ENCODE measurements around the gene CSAG2. TPM values are rescaled to one million over a fixed set of nuclear protein-coding genes. Genes with fewer than 3 reads are reported as not detected.
"Not testable (repeated sequence)": the region's sequence is repeated elsewhere in the genome, so short reads cannot be mapped to it uniquely, and the experiment has no call there.

Gene CSAG2
- not detected for total RNA-seq

- ATAC-seq: not testable (repeated sequence)
Observed at GRCh38 chrX:152709173-152709572, at the start of gene CSAG2. Gene CSAG2 (minus strand): TSS chrX:152709273. CDS start chrX:152709112, 161 bp downstream.

DNA sequence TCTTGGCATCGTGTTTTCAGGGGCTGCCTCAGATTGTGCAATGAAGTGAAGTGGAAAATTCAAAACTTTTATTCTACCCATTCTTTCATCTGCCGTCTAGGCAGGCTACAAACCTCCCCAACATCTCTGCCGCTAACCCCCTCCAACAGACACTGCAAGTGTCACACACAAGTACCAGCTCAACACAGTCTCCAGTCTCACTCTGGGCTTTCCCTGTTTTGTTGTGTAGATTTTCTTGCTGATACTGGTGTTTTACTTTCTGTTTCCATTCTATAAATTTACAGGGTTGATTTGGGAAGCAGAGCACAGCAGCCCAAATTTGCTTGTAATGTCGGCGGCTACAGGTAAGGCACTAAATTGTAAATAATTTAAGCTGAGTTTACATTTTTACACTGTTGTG, 45.8 kb upstream of the CSAG2 start:
- not testable (repeated sequence) for ATAC-seq

DNA sequence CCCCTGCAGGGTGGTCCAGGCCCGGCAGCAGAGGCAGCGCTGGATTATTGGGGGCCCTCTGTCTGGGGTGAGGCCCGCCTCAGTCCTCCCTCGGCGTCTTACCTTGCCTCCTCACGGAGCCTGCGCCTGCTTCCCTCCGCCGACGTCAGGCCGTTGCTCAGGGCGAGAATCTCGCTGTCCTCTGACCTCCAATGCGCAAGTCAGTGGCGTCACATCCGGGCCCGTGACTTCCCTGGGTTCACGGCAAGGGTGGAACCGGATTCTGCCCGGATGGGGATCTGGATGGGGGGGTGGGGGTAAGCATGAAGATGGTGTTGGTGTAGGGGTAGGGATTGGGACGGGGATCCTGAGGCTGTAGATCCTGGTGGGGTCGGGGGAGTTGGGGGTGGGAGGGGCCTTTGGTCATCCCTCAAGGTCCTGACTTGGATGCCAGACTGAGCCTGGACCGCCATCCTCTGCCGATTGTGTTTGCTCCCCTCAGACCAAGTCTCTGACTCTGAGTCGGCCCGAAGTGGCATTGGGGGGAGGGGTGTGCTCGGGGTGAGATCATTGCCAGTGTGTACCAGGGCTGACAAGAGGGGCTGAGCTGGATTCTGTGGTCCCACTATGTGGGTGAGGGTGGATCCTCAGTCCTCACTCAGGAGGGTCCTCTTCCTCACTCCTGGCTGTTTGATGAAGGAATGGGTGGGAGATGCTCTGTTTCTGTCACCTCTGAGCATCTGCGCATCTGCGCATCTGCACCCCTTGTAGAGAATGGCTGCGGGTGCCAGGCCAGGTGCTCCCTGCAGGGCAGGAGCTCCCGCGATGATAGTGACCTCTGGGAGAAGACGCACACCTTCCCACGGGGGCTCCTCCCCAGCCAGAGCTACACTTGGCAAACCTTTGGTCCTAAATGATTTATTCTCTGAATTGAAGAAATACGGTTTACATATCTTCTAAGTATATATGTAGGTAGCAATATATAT, 44.9 kb upstream of the CSAG2 start, which contains the start of gene MAGEA2:
TSS of gene MAGEA2 (minus strand) at position 157 of the 965 bp plus-strand sequence. CDS start 2,479 bp downstream, outside the sequence.
- ATAC-seq: not testable (repeated sequence)

GRCh38 chrX:152738560-152738959, 29.5 kb upstream of the CSAG2 start:
- no peak for ATAC-seq

- ATAC-seq: not testable (repeated sequence)
Observed at GRCh38 chrX:152736528-152736927, 27.5 kb upstream of the CSAG2 start.

DNA sequence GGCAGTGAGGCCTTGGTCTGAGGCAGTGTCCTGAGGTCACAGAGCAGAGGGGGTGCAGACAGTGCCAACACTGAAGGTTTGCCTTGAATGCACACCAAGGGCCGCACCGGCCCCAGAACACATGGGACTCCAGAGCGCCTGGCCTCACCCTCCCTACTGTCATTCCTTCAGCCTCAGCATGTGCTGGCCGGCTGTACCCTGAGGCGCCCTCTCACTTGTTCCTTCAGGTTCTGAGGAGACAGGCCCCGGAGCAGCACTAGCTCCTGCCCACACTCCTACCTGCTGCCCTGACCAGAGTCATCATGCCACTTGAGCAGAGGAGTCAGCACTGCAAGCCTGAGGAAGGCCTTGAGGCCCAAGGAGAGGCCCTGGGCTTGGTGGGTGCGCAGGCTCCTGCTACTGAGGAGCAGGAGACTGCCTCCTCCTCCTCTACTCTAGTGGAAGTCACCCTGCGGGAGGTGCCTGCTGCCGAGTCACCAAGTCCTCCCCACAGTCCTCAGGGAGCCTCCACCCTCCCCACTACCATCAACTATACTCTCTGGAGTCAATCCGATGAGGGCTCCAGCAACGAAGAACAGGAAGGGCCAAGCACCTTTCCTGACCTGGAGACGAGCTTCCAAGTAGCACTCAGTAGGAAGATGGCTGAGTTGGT, 26.9 kb upstream of the CSAG2 start:
- ATAC-seq: no peak

- no peak for ATAC-seq
Observed at GRCh38 chrX:152735101-152735500, 26.0 kb upstream of the CSAG2 start.

DNA sequence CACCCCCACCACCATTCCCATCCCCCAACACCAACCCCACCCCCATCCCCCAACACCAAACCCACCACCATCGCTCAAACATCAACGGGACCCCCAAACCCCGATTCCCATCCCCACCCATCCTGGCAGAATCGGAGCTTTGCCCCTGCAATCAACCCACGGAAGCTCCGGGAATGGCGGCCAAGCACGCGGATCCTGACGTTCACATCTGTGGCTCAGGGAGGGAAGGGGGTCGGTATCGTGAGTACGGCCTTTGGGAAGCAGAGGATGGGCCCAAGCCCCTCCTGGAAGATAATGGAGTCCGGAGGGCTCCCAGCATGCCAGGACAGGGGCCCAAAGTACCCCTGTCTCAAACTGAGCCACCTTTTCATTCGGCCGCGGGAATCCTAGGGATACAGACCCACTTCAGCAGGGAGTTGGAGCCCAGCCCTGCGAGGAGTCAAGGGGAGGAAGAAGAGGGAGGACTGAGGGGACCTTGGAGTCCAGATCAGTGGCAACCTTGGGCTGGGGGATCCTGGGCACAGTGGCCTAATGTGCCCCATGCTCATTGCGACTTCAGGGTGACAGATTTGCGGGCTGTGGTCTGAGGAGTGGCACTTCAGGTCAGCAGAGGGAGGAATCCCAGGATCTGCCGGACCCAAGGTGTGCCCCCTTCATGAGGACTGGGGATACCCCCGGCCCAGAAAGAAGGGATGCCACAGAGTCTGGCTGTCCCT, 25.2 kb upstream of the CSAG2 start:
- not testable (repeated sequence) for ATAC-seq

- ATAC-seq: no peak
Observed at GRCh38 chrX:152733261-152733975, 24.3 kb upstream of the CSAG2 start, which contains the start of the genes CSAG1 and MAGEA12. Gene CSAG1 (minus strand): TSS chrX:152733721. CDS start chrX:152732460, 1,261 bp downstream. Gene MAGEA12 (plus strand): TSS chrX:152733757. CDS start chrX:152736162, 2,405 bp downstream.

GRCh38 chrX:152725409-152725808, 16.3 kb upstream of the CSAG2 start:
- ATAC-seq: no peak

DNA sequence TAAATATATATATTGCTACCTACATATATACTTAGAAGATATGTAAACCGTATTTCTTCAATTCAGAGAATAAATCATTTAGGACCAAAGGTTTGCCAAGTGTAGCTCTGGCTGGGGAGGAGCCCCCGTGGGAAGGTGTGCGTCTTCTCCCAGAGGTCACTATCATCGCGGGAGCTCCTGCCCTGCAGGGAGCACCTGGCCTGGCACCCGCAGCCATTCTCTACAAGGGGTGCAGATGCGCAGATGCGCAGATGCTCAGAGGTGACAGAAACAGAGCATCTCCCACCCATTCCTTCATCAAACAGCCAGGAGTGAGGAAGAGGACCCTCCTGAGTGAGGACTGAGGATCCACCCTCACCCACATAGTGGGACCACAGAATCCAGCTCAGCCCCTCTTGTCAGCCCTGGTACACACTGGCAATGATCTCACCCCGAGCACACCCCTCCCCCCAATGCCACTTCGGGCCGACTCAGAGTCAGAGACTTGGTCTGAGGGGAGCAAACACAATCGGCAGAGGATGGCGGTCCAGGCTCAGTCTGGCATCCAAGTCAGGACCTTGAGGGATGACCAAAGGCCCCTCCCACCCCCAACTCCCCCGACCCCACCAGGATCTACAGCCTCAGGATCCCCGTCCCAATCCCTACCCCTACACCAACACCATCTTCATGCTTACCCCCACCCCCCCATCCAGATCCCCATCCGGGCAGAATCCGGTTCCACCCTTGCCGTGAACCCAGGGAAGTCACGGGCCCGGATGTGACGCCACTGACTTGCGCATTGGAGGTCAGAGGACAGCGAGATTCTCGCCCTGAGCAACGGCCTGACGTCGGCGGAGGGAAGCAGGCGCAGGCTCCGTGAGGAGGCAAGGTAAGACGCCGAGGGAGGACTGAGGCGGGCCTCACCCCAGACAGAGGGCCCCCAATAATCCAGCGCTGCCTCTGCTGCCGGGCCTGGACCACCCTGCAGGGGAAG, 5.0 kb upstream of the CSAG2 start, which contains the start of gene MAGEA2B:
TSS of gene MAGEA2B (plus strand) at position 814 of the 973 bp plus-strand sequence. CDS start 2,479 bp downstream, outside the sequence.
- not testable (repeated sequence) for ATAC-seq

DNA sequence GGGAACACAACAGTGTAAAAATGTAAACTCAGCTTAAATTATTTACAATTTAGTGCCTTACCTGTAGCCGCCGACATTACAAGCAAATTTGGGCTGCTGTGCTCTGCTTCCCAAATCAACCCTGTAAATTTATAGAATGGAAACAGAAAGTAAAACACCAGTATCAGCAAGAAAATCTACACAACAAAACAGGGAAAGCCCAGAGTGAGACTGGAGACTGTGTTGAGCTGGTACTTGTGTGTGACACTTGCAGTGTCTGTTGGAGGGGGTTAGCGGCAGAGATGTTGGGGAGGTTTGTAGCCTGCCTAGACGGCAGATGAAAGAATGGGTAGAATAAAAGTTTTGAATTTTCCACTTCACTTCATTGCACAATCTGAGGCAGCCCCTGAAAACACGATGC, 4.1 kb upstream of the CSAG2 start:
- not testable (repeated sequence) for ATAC-seq

- not testable (repeated sequence) for ATAC-seq
Observed at GRCh38 chrX:152706500-152706899, 2.6 kb downstream of the CSAG2 start.

DNA sequence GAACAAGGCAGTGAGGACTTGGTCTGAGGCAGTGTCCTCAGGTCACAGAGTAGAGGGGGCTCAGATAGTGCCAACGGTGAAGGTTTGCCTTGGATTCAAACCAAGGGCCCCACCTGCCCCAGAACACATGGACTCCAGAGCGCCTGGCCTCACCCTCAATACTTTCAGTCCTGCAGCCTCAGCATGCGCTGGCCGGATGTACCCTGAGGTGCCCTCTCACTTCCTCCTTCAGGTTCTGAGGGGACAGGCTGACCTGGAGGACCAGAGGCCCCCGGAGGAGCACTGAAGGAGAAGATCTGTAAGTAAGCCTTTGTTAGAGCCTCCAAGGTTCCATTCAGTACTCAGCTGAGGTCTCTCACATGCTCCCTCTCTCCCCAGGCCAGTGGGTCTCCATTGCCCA, 8.7 kb downstream of the CSAG2 start:
- ATAC-seq: not testable (repeated sequence)

DNA sequence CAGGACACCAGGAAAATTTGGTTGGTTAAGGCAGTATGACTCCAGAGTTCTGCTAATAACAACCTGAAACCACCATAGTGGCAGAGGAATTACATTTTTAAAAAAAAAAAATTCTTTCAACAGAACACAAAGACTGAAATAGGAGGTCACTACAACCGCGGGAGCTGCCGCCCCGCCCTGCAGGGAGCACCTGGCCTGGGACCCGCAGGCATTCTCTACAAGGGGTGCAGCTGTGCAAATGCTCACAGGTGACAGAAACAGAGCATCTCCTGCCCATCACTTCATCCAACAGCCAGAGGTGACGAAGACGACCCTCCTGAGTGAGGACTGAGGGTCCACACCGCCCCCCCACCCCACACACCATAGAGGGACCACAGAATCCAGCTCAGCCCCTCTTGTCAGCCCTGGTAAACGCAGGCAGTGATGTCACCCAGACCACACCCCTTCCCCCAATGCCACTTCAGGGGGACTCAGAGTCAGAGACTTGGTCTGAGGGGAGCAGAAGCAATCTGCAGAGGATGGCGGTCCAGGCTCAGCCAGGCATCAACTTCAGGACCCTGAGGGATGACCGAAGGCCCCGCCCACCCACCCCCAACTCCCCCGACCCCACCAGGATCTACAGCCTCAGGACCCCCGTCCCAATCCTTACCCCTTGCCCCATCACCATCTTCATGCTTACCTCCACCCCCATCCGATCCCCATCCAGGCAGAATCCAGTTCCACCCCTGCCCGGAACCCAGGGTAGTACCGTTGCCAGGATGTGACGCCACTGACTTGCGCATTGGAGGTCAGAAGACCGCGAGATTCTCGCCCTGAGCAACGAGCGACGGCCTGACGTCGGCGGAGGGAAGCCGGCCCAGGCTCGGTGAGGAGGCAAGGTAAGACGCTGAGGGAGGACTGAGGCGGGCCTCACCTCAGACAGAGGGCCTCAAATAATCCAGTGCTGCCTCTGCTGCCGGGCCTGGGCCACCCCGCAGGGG, 10.8 kb downstream of the CSAG2 start, which contains the start of gene MAGEA3:
TSS of gene MAGEA3 (plus strand) at position 843 of the 980 bp plus-strand sequence. CDS start 2,039 bp downstream, outside the sequence.
- not testable (repeated sequence) for ATAC-seq

DNA sequence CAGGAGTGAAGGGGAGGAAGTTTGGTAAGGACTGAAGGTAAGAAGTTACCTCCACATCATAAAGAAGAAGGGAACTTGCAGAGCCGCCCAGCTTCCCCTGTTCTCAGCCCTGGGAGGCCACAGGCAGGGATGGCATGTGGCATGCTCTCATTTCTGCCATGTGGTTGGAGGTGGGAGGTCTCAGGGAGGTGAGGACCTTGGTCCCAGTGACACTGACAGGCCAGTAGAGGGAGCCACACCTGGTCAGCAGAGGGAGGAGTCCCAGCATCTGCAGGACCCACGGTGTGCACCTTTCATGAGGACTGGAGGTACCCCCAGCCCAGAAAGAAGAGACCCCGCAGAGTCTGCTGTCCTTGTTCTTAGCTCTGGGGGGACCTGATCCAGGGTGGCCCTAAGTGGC, 28.1 kb downstream of the CSAG2 start:
- ATAC-seq: peak; percentile 37

- ATAC-seq: not testable (repeated sequence)
Observed at GRCh38 chrX:152674652-152675051, 34.4 kb downstream of the CSAG2 start.

GRCh38 chrX:152674135-152674534, 34.9 kb downstream of the CSAG2 start:
- ATAC-seq: no peak

DNA sequence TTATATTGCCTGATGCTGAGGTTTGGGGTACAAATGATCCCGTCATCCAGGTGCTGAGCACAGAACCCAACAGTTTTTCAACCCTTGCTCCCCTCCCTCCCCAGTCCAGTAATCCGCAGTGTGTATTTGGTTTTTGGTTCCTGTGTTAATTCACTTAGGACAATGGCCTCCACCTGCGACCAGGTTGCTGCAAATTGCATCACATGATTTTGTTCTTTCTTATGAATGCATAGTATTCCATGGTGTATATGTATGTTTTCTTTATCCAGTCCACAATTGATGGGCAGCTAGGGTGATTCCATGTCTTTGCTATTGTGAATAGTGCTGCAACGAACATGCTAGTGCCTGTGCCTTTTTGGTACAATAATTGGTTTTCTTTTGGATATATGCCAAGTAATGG, 46.0 kb downstream of the CSAG2 start:
- no peak for ATAC-seq

Measured in esophagus mucosa (tissue), 1 donor.